HAP-1 (cell line): ENCODE results near the gene TTYH1.

Experiments used
- DNase-seq, 2 experiments: peaks; one replicate each; pipeline ENCODE4 v3.0.0-alpha.2; 2016 to 2020; ENCODE audit warnings: low spot score in 2 of 2
- H3K27me3 ChIP-seq: fragments of 250-450 bp; sonication (Bioruptor Pico); 2 replicates; pipeline ENCODE4 v1.5.1; 2020; ENCODE audit warnings: low read depth, mild to moderate bottlenecking, moderate library complexity
- H3K36me3 ChIP-seq: fragments of 250-450 bp; sonication (Bioruptor Pico); replicated peaks from 2 replicates; pipeline ENCODE4 v1.5.1; 2020; ENCODE audit warnings: mild to moderate bottlenecking
- H3K4me1 ChIP-seq: fragments of 250-450 bp; sonication (Bioruptor Pico); 2 replicates; pipeline ENCODE4 v1.5.1; 2020; ENCODE audit warnings: mild to moderate bottlenecking
- H3K4me3 ChIP-seq: fragments of 250-450 bp; sonication (Bioruptor Pico); 2 replicates; pipeline ENCODE4 v1.5.1; 2020; ENCODE audit warnings: mild to moderate bottlenecking, moderate library complexity
- H3K9me3 ChIP-seq: fragments of 250-450 bp; sonication (Bioruptor Pico); 2 replicates; pipeline ENCODE4 v1.5.1; 2020; ENCODE audit warnings: mild to moderate bottlenecking, moderate library complexity
- in situ Hi-C: fragments of 300-500 bp; cut with MboI; formaldehyde crosslinking; loops from 3 replicates; pipeline ENCODE4 v1.14.3; 2020; ENCODE audit warnings: low sequenced_read_pairs, inconsistent platforms, mixed read lengths

The TTYH1 gene

GRCh38 chr19:54482889-54483288, 67.6 kb downstream of the TTYH1 start:
- H3K4me1 ChIP-seq: no peaks in the 10 kb centered on the region
- DNase-seq: no peak
- in situ Hi-C loops: no loop called here
- H3K9me3 ChIP-seq: no peaks in the 10 kb centered on the region
- H3K4me3 ChIP-seq: no peak overlapping the region
- H3K27me3 ChIP-seq: peaks cover 3% of the 10 kb centered on the region; the same call in 1 of the 2 replicates
- no peaks in the 10 kb centered on the region for H3K36me3 ChIP-seq

GRCh38 chr19:54484451-54484850, 69.2 kb downstream of the TTYH1 start:
- Histone ChIP-seq H3K4me1 (no peaks in the 10 kb centered on the region), H3K4me3 (no peak overlapping the region), H3K9me3 (no peaks in the 10 kb centered on the region), H3K36me3 (no peaks in the 10 kb centered on the region), H3K27me3 (peaks cover 3% of the 10 kb centered on the region; the same call in 1 of the 2 replicates)
- in situ Hi-C loops: no loop called here
- DNase-seq: no peak

DNA sequence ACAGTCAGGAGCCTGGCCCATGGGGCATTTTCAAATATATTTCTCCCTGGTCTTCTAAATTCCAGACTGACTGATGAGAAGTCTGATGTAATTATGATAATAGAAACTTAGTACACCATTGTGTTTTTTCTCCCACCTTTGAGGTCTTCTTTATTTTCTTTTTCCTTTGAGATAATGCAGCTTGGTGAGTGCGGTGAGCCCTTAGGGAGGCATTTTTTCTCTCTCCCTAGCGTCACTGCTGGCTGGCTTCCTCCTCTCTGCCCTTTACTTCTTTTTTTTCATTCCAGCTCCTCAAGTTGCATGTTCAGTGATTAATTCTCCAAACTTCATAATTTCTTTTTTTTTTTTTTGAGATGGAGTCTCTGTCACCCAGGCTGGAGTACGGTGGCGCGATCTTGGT, 70.6 kb downstream of the TTYH1 start:
- no peak for DNase-seq
- in situ Hi-C loops: no loop called here
- H3K27me3 ChIP-seq: no peaks in the 10 kb centered on the region; the same call in 1 of the 2 replicates
- no peak overlapping the region for H3K4me3 ChIP-seq
- H3K9me3 ChIP-seq: no peaks in the 10 kb centered on the region
- H3K36me3 ChIP-seq: no peaks in the 10 kb centered on the region
- no peaks in the 10 kb centered on the region for H3K4me1 ChIP-seq
